GM12864 (cell line): Measurements from ENCODE around the gene AIG1.

Experiments used
- DNase-seq: peaks from one replicate; pipeline ENCODE4 v3.0.0-alpha.2; 2011; ENCODE audit warnings: low read depth
- H3K4me3 ChIP-seq: 2 replicates; pipeline ENCODE4 v1.5.1; 2011; ENCODE audit warnings: mild to moderate bottlenecking, low read depth, low read length, control low read depth
- TF ChIP-seq, protein P1 (sequence below): IDR thresholded peaks from 2 replicates; pipeline ENCODE4 v1.5.1; 2011; ENCODE audit warnings: low read depth, mild to moderate bottlenecking, moderate library complexity, low read length, control low read depth, inconsistent platforms; ENCODE audit errors: missing control alignments

AIG1 gene

DNA sequence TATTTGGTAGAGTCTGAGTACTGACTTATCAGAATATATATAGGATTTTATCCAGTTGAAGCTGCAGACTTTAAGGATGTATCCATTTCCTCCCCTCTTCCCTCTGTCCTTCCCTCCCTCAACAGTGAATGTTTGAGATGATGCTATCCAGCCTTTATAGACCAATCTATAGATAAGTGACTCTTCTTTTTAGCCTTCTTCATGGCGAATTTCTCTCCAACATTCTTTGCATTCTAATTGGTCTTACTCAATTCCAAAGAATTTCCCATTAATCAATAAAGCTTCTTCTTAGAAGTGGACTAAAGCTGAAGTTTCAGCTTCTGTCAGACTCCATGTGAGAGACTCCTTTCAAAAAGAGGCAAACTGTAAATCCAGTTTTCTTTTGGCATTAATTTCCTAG lies 99.3 kb downstream of the AIG1 start:
- TF ChIP-seq, protein P1, sequence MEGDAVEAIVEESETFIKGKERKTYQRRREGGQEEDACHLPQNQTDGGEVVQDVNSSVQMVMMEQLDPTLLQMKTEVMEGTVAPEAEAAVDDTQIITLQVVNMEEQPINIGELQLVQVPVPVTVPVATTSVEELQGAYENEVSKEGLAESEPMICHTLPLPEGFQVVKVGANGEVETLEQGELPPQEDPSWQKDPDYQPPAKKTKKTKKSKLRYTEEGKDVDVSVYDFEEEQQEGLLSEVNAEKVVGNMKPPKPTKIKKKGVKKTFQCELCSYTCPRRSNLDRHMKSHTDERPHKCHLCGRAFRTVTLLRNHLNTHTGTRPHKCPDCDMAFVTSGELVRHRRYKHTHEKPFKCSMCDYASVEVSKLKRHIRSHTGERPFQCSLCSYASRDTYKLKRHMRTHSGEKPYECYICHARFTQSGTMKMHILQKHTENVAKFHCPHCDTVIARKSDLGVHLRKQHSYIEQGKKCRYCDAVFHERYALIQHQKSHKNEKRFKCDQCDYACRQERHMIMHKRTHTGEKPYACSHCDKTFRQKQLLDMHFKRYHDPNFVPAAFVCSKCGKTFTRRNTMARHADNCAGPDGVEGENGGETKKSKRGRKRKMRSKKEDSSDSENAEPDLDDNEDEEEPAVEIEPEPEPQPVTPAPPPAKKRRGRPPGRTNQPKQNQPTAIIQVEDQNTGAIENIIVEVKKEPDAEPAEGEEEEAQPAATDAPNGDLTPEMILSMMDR = no peak
- H3K4me3 ChIP-seq = no peak overlapping the region
- DNase-seq = no peak

DNA sequence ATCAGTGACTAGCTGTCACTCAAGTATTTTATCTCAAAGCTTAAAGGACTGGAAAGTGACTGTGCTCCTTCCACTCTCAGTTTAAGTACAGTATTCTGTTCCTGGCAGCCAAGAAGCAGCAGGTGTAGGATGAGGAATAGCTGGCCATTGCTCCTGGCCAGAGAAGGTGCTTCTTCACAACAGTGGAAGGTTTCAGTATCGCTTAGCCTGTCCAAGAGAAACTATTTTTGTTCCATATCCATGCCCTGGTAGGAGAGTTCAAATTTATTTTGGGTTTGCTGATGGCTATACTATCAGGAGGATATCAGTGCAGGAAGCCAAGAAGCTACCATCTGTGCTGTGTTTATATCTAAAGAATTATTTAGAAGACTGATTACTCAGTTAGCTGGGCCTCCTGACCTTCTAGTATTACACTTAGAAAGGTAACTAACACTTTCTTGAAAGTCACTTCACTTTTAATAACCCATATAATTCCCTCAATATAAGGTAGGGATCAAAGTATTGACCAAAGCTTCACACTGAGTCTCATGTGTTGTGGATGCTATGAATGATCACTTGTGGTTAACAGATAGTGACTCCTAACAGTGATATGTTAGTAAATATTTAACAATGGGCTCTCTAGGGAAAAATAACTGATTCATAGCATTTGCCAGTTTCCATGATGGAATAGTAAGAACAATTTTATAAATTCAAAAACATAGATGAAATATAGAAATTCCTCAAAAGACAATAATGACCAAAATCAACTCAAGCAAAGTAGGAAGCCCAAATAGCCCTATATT lies 99.9 kb downstream of the AIG1 start:
- TF ChIP-seq, protein P1 = no peak
- no peak for DNase-seq
- H3K4me3 ChIP-seq = no peak overlapping the region

DNA sequence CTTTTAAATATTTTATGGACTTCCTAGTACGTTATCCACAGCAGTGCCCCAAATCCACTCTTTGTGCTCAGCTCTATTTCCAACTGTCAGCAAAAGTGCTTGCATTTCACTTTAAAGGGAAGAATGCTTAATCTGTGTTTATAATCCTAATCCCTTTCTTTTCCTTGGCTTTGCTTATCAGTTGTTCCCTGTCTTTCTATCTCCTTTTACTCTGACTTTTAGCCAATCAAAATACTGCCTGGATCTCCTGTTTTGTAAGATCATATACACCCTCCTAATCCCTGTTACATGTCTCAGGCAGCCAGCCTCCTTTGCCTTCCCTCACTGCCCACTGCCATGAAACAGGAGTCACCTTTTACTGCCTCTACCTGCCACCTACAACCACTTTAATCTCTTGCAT lies 102.9 kb downstream of the AIG1 start:
- no peak for DNase-seq
- TF ChIP-seq, protein P1 = no peak
- no peak overlapping the region for H3K4me3 ChIP-seq

DNA sequence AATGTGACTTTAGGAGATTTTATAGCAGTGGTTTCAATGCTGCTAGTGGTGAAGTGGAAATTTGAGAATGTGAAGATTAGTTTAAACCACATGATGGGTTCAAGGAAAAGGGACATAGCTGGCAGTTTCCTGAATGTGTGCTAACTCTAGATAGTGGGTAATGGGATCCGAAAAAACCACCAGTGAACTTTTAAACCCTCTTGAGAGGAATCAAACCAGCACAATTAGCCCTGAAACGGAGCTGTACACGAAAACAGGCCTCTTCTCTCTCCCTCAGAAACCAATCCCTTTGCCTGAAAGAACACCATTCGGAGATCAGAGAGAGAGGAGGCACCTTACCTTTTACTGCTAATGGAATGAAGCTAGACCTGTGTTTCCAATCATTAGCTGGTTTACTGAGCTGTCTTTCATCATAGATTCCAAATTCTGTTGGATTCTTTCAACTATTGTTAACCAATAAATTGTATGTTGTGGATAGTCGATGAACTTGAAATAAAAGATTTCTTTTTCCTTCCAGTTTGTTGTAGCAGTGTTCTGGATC lies 103.9 kb downstream of the AIG1 start:
- DNase-seq = no peak
- TF ChIP-seq, protein P1 = no peak
- no peak overlapping the region for H3K4me3 ChIP-seq

DNA sequence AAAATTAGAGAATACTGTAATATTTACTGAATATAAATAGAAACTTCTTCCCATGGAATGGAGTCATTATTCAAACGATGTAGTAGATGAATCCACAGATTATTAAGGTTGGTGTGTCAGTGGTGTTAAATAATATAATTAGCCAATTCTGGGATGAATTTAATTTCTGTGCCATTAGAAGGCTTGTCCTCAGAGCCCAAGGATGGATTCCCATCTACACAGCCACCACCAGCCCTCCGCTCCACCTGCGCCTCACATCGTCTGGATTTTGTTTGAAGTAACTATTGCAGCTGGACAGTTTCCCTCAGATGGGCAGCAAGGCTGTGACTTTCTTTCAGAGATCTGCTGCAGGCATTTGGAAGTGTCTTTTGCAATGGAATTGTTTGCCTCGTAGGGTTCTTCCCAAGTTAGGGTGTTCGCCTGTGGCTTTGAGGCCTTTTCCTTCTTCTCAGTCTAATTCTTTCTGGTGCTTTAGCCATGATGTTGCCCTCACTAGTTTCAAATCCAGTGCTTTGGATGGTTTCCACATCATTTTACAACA lies 104.7 kb downstream of the AIG1 start:
- no peak overlapping the region for H3K4me3 ChIP-seq
- DNase-seq = no peak
- TF ChIP-seq, protein P1 = no peak

DNA sequence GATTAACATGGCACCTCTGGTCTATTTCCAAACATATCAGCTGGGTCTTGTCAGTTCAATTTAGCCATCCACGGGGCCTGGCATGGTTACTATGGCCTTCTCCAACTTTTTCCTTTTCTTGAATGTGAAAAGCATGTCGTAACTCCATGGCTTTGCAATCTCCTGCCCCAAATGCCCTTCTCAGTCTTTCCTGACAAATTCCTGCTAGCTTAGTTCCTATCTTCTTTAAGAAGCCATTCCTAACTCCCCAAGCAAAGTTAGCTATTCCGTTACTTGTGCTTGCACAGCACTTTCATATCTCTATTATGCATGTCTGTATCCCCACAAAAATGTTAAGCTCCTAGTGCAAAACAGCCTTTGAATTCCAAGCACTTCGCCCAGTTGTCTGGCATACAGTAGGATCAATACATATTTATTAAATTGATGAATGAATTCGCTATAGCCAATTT lies 105.6 kb downstream of the AIG1 start:
- DNase-seq = no peak
- H3K4me3 ChIP-seq = no peak overlapping the region
- TF ChIP-seq, protein P1 = no peak
